Panc1 (cell line): ENCODE measurements around the gene KLHDC7A. TPM values are rescaled to one million over a fixed set of nuclear protein-coding genes. Genes with fewer than 3 reads are reported as not detected.

Experiments used
- ATAC-seq: fragments of 200-7000 bp; cut with Tn5 transposase; 2 replicates; pipeline ENCODE4 v1.9.1; 2020; ENCODE audit warnings: mild to moderate bottlenecking, moderate library complexity
- BruUV-seq: library from RNA; stranded (reverse); fragments of 400-500 nt; replicated peaks from 2 replicates; lab custom pipeline; 2021; lab: Mats Ljungman, UMichigan
- CTCF ChIA-PET: fragments of 300-600 bp; sonication (Branson Sonifier 250); formaldehyde crosslinking; loops from one replicate; lab custom pipeline; 2022; ENCODE audit warnings: antibody characterized with exemption; lab: Charles Lee
- POLR2A ChIA-PET: fragments of 300-600 bp; sonication (Branson Sonifier 250); formaldehyde crosslinking; loops from one replicate; lab custom pipeline; 2022; ENCODE audit warnings: antibody characterized with exemption; lab: Charles Lee
- DNase-seq: peaks from one replicate; pipeline ENCODE4 v3.0.0-alpha.2; 2010; ENCODE audit warnings: low read depth, low spot score
- H3K27ac ChIP-seq: 2 replicates; pipeline ENCODE4 v1.5.1; 2011; ENCODE audit warnings: mild to moderate bottlenecking, low read length, inconsistent platforms
- H3K27me3 ChIP-seq: fragments of 200-500 bp; sonication (Bioruptor generic); 2 replicates; pipeline ENCODE4 v1.6.0; 2014; ENCODE audit warnings: low read length, inconsistent platforms; ENCODE audit not compliant: control insufficient read depth, insufficient read depth
- H3K36me3 ChIP-seq: fragments of 200-500 bp; sonication (Bioruptor generic); 2 replicates; pipeline ENCODE4 v1.5.1; 2014; ENCODE audit warnings: inconsistent platforms, mild to moderate bottlenecking, low read length, moderate library complexity; ENCODE audit not compliant: control insufficient read depth, insufficient read depth
- H3K4me1 ChIP-seq: 2 replicates; pipeline ENCODE4 v1.5.1; 2011; ENCODE audit warnings: inconsistent platforms, mild to moderate bottlenecking, low read length, moderate library complexity; ENCODE audit not compliant: control insufficient read depth, insufficient read depth
- H3K4me3 ChIP-seq, 2 experiments: 2 replicates each; pipeline ENCODE4 v1.5.1; 2011 to 2012; ENCODE audit warnings: low read depth in 2 of 2, low read length in 2 of 2, mild to moderate bottlenecking in 2 of 2, inconsistent platforms in 1 of 2, moderate library complexity in 1 of 2
- H3K9me3 ChIP-seq: fragments of 200-500 bp; sonication (Bioruptor generic); 2 replicates; pipeline ENCODE4 v1.5.1; 2014; ENCODE audit warnings: low read depth, mild to moderate bottlenecking, inconsistent platforms, low read length, moderate library complexity; ENCODE audit not compliant: control insufficient read depth, insufficient read depth
- POLR2AphosphoS5 ChIP-seq: IDR thresholded peaks from 2 replicates; pipeline ENCODE4 v1.6.1; 2012; ENCODE audit warnings: mild to moderate bottlenecking, low read depth, low read length, moderate library complexity
- SIN3A ChIP-seq: IDR thresholded peaks from 2 replicates; pipeline ENCODE4 v1.6.1; 2012; ENCODE audit warnings: low read depth, mild to moderate bottlenecking, low read length, moderate library complexity, borderline replicate concordance; ENCODE audit not compliant: insufficient read depth
- TCF7L2 ChIP-seq: IDR thresholded peaks from 2 replicates; pipeline ENCODE4 v1.6.1; 2011; ENCODE audit warnings: mild to moderate bottlenecking, low read depth, low read length, inconsistent platforms
- in situ Hi-C: cut with HindIII; loops from 2 replicates; pipeline ENCODE4 v1.10.0; 2016; ENCODE audit warnings: low sequenced_read_pairs, low pct_unique_long_range_greater_than_20kb
- intact Hi-C: fragments of 100-400 bp; cut with micrococcal nuclease; formaldehyde crosslinking; loops from one replicate; pipeline ENCODE4 v1.10.0; 2022; ENCODE audit not compliant: unreplicated experiment
- total RNA-seq: library from RNA; stranded (reverse); gene quantifications from one replicate; pipeline ENCODE4 v1.2.1, GENCODE V29; 2021; ENCODE audit not compliant: unreplicated experiment
- TF ChIP-seq, protein P1 (sequence below), 2 experiments: IDR thresholded peaks; 2 replicates each; pipeline ENCODE4 v1.6.1; 2011 to 2012; ENCODE audit warnings: low read depth in 2 of 2, control low read depth in 1 of 2, low read length in 1 of 2, mild to moderate bottlenecking in 1 of 2, moderate library complexity in 1 of 2; ENCODE audit not compliant: insufficient read depth in 1 of 2
- TF ChIP-seq, protein P2 (sequence below): fragments of 450-650 bp; IDR thresholded peaks from 2 replicates; pipeline ENCODE4 v1.5.1; 2017; ENCODE audit warnings: mild to moderate bottlenecking

KLHDC7A gene
- total RNA-seq, 1 experiment from 2014 or later = 0.31 TPM

DNA sequence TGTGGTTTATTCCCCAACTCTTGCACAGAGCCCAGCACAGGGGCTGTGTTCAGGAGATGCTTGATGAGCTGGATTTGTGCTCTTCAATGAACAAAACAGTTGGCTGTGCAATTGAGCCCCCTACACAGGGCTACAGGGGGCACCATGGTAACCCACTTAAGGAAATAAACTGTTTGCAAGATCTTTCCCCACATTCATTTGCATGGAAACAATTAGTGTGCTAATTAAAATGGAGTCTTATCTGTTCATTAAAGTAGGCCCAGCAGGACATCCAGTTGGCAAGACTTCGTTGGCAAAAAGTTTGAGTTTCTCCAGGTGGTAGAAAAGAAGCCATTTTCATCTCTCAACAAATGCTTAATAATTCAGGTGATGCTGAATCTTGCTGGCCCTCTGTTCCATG, 15.3 kb downstream of the KLHDC7A start:
- ATAC-seq (no peak), DNase-seq (no peak)
- Histone ChIP-seq H3K36me3 (no peaks in the 10 kb centered on the region), H3K27ac (no peak overlapping the region), H3K4me3 (no peak overlapping the region), H3K9me3 (no peaks in the 10 kb centered on the region), H3K27me3 (peaks cover 13% of the 10 kb centered on the region; the same call in 1 of the 2 replicates), H3K4me1 (no peaks in the 10 kb centered on the region)
- in situ Hi-C loops = no loop called here
- POLR2A ChIA-PET = no interaction called here
- TF ChIP-seq SIN3A (no peak), TCF7L2 (no peak), POLR2AphosphoS5 (no peak)
- TF ChIP-seq, protein P1, sequence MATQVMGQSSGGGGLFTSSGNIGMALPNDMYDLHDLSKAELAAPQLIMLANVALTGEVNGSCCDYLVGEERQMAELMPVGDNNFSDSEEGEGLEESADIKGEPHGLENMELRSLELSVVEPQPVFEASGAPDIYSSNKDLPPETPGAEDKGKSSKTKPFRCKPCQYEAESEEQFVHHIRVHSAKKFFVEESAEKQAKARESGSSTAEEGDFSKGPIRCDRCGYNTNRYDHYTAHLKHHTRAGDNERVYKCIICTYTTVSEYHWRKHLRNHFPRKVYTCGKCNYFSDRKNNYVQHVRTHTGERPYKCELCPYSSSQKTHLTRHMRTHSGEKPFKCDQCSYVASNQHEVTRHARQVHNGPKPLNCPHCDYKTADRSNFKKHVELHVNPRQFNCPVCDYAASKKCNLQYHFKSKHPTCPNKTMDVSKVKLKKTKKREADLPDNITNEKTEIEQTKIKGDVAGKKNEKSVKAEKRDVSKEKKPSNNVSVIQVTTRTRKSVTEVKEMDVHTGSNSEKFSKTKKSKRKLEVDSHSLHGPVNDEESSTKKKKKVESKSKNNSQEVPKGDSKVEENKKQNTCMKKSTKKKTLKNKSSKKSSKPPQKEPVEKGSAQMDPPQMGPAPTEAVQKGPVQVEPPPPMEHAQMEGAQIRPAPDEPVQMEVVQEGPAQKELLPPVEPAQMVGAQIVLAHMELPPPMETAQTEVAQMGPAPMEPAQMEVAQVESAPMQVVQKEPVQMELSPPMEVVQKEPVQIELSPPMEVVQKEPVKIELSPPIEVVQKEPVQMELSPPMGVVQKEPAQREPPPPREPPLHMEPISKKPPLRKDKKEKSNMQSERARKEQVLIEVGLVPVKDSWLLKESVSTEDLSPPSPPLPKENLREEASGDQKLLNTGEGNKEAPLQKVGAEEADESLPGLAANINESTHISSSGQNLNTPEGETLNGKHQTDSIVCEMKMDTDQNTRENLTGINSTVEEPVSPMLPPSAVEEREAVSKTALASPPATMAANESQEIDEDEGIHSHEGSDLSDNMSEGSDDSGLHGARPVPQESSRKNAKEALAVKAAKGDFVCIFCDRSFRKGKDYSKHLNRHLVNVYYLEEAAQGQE (IDR thresholded peaks at IDR 0.05; ENCODE audit: insufficient read depth in 1 of 2, low read depth in 2 of 2, low read length in 1 of 2) = no peak
- TF ChIP-seq, protein P2, sequence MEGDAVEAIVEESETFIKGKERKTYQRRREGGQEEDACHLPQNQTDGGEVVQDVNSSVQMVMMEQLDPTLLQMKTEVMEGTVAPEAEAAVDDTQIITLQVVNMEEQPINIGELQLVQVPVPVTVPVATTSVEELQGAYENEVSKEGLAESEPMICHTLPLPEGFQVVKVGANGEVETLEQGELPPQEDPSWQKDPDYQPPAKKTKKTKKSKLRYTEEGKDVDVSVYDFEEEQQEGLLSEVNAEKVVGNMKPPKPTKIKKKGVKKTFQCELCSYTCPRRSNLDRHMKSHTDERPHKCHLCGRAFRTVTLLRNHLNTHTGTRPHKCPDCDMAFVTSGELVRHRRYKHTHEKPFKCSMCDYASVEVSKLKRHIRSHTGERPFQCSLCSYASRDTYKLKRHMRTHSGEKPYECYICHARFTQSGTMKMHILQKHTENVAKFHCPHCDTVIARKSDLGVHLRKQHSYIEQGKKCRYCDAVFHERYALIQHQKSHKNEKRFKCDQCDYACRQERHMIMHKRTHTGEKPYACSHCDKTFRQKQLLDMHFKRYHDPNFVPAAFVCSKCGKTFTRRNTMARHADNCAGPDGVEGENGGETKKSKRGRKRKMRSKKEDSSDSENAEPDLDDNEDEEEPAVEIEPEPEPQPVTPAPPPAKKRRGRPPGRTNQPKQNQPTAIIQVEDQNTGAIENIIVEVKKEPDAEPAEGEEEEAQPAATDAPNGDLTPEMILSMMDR = no peak
- intact Hi-C loops = no loop called here
- BruUV-seq = no TSS peak
- CTCF ChIA-PET = no interaction called here

DNA sequence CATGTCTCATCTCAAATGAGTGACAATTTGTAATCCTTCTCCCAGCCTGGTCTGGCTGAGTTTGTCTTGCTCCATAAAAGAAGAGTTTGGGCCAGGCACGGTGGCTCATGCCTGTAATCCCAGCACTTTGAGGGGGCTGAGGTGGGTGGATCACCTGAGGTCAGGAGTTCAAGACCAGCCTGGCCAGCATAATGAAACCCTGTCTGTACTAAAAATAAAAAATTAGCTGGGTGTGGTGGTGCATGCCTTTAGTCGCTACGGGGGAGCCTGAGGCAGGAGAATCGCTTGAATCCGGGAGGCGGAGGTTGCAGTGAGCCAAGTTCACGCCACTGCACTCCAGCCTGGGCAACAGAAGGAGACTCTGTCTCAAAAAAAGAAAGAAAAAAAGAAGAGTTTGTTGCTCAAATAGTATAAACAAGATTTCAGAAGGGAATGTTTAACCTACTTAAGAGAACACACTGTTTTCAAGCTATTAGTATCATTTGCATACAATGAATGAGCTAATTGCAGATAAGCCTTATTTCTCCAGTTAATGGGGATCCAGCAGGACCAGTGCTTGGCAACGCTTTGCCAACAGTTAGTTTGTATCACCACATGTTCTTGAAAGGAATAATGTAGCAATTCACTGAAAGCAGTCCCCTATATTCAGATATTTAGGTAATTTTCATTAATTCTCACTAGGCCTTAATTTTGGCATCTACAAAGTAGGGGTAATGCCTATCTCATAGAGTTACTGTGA, 15.9 kb downstream of the KLHDC7A start:
- CTCF ChIA-PET = no interaction called here
- intact Hi-C loops (no loop called here), in situ Hi-C loops (no loop called here)

More for the DNA sequence above, 15.9 kb downstream of the KLHDC7A start:
- H3K36me3 ChIP-seq = no peaks in the 10 kb centered on the region
- no peak overlapping the region for H3K27ac ChIP-seq
- TF ChIP-seq, protein P2 = no peak
- TF ChIP-seq SIN3A (no peak), TCF7L2 (no peak), POLR2AphosphoS5 (no peak)
- TF ChIP-seq, protein P1 (IDR thresholded peaks at IDR 0.05; ENCODE audit: insufficient read depth in 1 of 2, low read depth in 2 of 2, low read length in 1 of 2) = no peak
- DNase-seq (no peak), ATAC-seq (no peak)
- peaks cover 13% of the 10 kb centered on the region; the same call in 1 of the 2 replicates for H3K27me3 ChIP-seq
- BruUV-seq = no TSS peak
- H3K4me3 ChIP-seq = no peak overlapping the region
- H3K4me1 ChIP-seq = no peaks in the 10 kb centered on the region
- H3K9me3 ChIP-seq = no peaks in the 10 kb centered on the region
- POLR2A ChIA-PET = no interaction called here
